Gastrocnemius medialis (tissue), 4 donors: Measurements from ENCODE around the gene ZNF860. TPM values are rescaled to one million over a fixed set of nuclear protein-coding genes. Genes with fewer than 3 reads are reported as not detected.

Experiments
- ATAC-seq, 2 donors: fragments of 150-250 bp; one replicate each; pipeline ENCODE4 v1.9.1; 2016
- DNase-seq, 2 donors: peaks; one replicate each; pipeline ENCODE4 v3.0.0-alpha.2; 2019
- H3K27ac ChIP-seq, 4 donors: fragments of 200-600 bp; sonication (generic); 1 replicate in 1 of 4; 2 replicates in 3 of 4; pipeline ENCODE4 v1.5.1; 2016 to 2018; ENCODE audit warnings: mild to moderate bottlenecking in 2 of 4, moderate library complexity in 1 of 4
- H3K27me3 ChIP-seq, 3 donors: fragments of 200-600 bp; sonication (generic) in 2 of 3; 1 replicate in 1 of 3; 2 replicates in 2 of 3; pipeline versions ENCODE4 v1.5.1 to v1.6.0; 2016 to 2019; ENCODE audit warnings: mild to moderate bottlenecking in 1 of 3, moderate library complexity in 1 of 3
- H3K36me3 ChIP-seq, 2 donors: fragments of 200-600 bp; sonication (generic) in 1 of 2; one replicate each; pipeline ENCODE4 v1.5.1; 2017 to 2018
- H3K4me1 ChIP-seq, 2 donors: fragments of 200-600 bp; sonication (generic) in 1 of 2; one replicate each; pipeline ENCODE4 v1.5.1; 2016 to 2017; ENCODE audit warnings: mild to moderate bottlenecking in 2 of 2
- H3K4me3 ChIP-seq, 4 donors: fragments of 200-600 bp; sonication (generic) in 3 of 4; 1 replicate in 1 of 4; 2 replicates in 3 of 4; pipeline ENCODE4 v1.5.1; 2016 to 2019; ENCODE audit warnings: mild to moderate bottlenecking in 2 of 4
- H3K9me3 ChIP-seq, 3 donors: fragments of 200-600 bp; sonication (generic) in 2 of 3; 1 replicate in 1 of 3; 2 replicates in 2 of 3; pipeline ENCODE4 v1.5.1; 2016 to 2019
- CTCF ChIP-seq, 5 experiments: fragments of 450-650 bp in 3 of 5; fragments of 200-600 bp in 2 of 5; sonication (generic) in 2 of 5; IDR thresholded peaks in 4 of 5; conservative IDR thresholded peaks in 1 of 5; 1 replicate in 4 of 5; 2 replicates in 1 of 5; pipeline ENCODE4 v1.5.1; 2016 to 2019; ENCODE audit warnings: antibody characterized with exemption in 5 of 5, mild to moderate bottlenecking in 3 of 5, moderate library complexity in 3 of 5
- POLR2A ChIP-seq, 2 donors: fragments of 450-650 bp; IDR thresholded peaks; one replicate each; pipeline ENCODE4 v1.6.1; 2017; ENCODE audit warnings: antibody characterized with exemption in 2 of 2, mild to moderate bottlenecking in 2 of 2, moderate library complexity in 2 of 2
- in situ Hi-C, 4 donors: fragments of 200-750 bp; cut with MboI; loops; one replicate each; pipeline versions ENCODE4 v1.15.0 to v1.8.0; 2017; ENCODE audit warnings: low sequenced_read_pairs in 4 of 4
- intact Hi-C: fragments of 100-400 bp; cut with DNase I; formaldehyde crosslinking; loops from one replicate; pipeline ENCODE4 v1.15.1; 2023; ENCODE audit warnings: low total_unique reads
- total RNA-seq, 4 donors: library from RNA; depleted of rRNA; stranded (reverse); fragments of >200 nt; gene quantifications; one replicate each; pipeline versions ENCODE4 v1.1.0 to v1.2.3, GENCODE V29; 2016

The ZNF860 gene
- total RNA-seq, 4 donors from 2014 or later: 0.07 TPM; not detected in 3

DNA sequence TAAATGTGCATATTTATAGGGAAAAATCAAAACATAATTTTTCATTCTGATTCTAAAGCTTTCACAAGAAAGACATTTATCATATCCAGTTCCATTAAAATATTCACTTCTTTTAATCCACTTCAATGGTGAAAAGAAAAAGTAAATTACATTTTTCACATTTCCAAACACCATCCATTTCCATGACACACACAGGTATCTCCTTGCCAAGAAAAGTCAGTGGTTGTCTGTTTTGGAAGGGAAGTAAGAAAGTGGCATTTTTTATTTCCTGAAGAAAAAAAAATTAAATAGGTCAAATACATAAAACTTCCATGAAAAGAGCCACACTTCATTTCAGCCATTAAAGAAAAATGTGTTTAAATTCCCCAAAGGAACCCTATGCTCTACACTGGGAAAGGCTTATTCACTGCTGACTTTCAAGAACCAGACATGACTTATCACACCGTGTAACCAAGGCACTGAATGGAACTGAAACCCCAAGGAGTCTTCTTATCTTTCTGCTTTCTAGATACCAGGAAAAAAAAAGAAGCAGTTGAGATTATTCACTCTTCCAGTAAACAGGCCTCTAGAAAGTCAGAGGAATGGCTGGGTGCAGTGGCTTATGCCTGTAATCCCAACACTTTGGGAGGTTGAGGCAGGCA lies 45.0 kb upstream of the ZNF860 start:
- Histone ChIP-seq H3K9me3 (no peaks in the 10 kb centered on the region), H3K27me3 (no peaks in the 10 kb centered on the region), H3K4me3 (no peak overlapping the region), H3K36me3 (no peaks in the 10 kb centered on the region), H3K27ac (no peak overlapping the region), H3K4me1 (peaks cover 0 to 5% of the 10 kb centered on the region in 2 donors)
- intact Hi-C loops: no loop called here
- DNase-seq: no peak
- ATAC-seq: no peak
- in situ Hi-C loops: no loop called here
- TF ChIP-seq CTCF (IDR thresholded peaks at IDR 0.05 in 4 of 5, conservative IDR thresholded peaks at IDR 0.05 in 1 of 5) (no peak), POLR2A (IDR thresholded peaks at IDR 0.05) (no peak)

- Histone ChIP-seq H3K4me3 (no peak overlapping the region), H3K27me3 (no peaks in the 10 kb centered on the region), H3K4me1 (peaks cover 0 to 5% of the 10 kb centered on the region in 2 donors), H3K9me3 (no peaks in the 10 kb centered on the region), H3K36me3 (no peaks in the 10 kb centered on the region), H3K27ac (no peak overlapping the region)
- TF ChIP-seq CTCF (IDR thresholded peaks at IDR 0.05 in 4 of 5, conservative IDR thresholded peaks at IDR 0.05 in 1 of 5) (no peak), POLR2A (IDR thresholded peaks at IDR 0.05) (no peak)
- in situ Hi-C loops: no loop called here
- ATAC-seq: no peak
- DNase-seq: no peak
- intact Hi-C loops: no loop called here
Observed at GRCh38 chr3:31937225-31937624, 44.3 kb upstream of the ZNF860 start.

GRCh38 chr3:31942446-31942845 lies 39.1 kb upstream of the ZNF860 start:
- intact Hi-C loops: no loop called here
- no peak for ATAC-seq

GRCh38 chr3:31943041-31943440 lies 38.5 kb upstream of the ZNF860 start:
- peaks cover 2 to 5% of the 10 kb centered on the region in 2 donors for H3K4me1 ChIP-seq

More at GRCh38 chr3:31942446-31942845, 39.1 kb upstream of the ZNF860 start:
- Histone ChIP-seq H3K27me3 (no peaks in the 10 kb centered on the region), H3K4me3 (no peak overlapping the region), H3K36me3 (no peaks in the 10 kb centered on the region), H3K4me1 (peaks cover 2 to 5% of the 10 kb centered on the region in 2 donors), H3K27ac (no peak overlapping the region), H3K9me3 (no peaks in the 10 kb centered on the region)
- no peak for TF ChIP-seq POLR2A (IDR thresholded peaks at IDR 0.05)
- TF ChIP-seq CTCF (IDR thresholded peaks at IDR 0.05 in 4 of 5, conservative IDR thresholded peaks at IDR 0.05 in 1 of 5): no peak
- no peak for DNase-seq
- in situ Hi-C loops: no loop called here

More at GRCh38 chr3:31943041-31943440, 38.5 kb upstream of the ZNF860 start:
- H3K36me3 ChIP-seq: no peaks in the 10 kb centered on the region
- in situ Hi-C loops (no loop called here), intact Hi-C loops (no loop called here)
- no peak overlapping the region for H3K4me3 ChIP-seq
- H3K27ac ChIP-seq: no peak overlapping the region
- ATAC-seq: no peak
- H3K27me3 ChIP-seq: no peaks in the 10 kb centered on the region
- TF ChIP-seq CTCF (IDR thresholded peaks at IDR 0.05 in 4 of 5, conservative IDR thresholded peaks at IDR 0.05 in 1 of 5) (no peak), POLR2A (IDR thresholded peaks at IDR 0.05) (no peak)
- DNase-seq: no peak
- no peaks in the 10 kb centered on the region for H3K9me3 ChIP-seq
